Measurements from ENCODE around the gene TPSD1. TPM values are rescaled to one million over a fixed set of nuclear protein-coding genes. Genes with fewer than 3 reads are reported as not detected.
"Not testable (repeated sequence)": the region's sequence is repeated elsewhere in the genome, so short reads cannot be mapped to it uniquely, and the experiment has no call there.

Gene TPSD1
- total and polyA plus RNA-seq, 5 donors from 2014 or later = not detected

DNA sequence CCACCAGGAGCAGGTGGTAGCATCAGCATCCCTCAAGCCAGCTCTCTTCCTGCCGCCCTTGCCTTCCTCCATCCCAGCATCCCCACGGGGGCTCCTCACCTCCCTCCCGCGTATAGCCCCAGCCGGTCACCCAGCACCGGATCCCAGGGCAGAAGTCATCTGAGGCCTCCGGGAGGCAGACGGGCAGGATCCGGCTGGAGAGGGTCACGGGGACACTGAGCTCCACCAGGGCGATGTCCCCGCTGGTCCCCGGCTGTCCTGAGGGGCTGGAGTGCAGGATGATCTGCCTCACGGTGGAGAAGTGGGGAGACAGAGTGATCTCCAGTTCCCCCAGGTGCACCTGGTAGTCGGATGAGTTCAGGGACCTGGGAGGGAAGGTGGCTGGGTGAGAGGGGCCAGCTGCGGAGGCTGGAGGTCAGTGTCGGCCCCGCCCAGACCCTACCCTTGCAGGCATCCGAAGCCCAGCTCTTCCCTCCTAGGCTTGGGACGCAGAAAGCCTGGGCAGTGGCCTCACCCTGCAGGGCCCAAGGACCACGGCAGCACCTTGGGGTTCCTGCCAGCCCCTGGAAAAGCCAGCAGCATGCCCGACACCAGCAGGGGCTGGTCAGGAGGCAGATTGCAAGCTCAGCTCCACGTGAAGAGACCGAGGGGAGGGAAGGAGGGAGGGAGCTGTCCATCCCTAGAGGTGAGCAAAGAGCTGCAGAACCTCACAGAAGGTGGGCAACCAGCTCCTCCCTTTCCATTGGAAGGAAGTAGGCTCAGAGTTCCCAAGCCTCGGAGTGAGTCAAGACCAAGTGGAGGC, 33.1 kb upstream of the TPSD1 start:
- no peaks in the 10 kb centered on the region for H3K36me3 ChIP-seq (ENCODE audit: control insufficient read depth, insufficient read depth, low read length)
- no peak overlapping the region for H3K27ac ChIP-seq (ENCODE audit: insufficient read depth, low read length, poor library complexity, severe bottlenecking)
- no peak overlapping the region for H3K4me3 ChIP-seq (ENCODE audit: low read depth, low read length)
- no peaks in the 10 kb centered on the region for H3K9me3 ChIP-seq (ENCODE audit: control insufficient read depth in 2 of 2, low read length in 2 of 2)
- H3K27me3 ChIP-seq (ENCODE audit: control insufficient read depth, insufficient read depth, low read length) = no peaks in the 10 kb centered on the region
- no peaks in the 10 kb centered on the region for H3K4me1 ChIP-seq (ENCODE audit: control insufficient read depth, insufficient read depth, low read length, poor library complexity, severe bottlenecking)
- Mint-ChIP-seq H3K9me3 (no peaks in the 10 kb centered on the region), H3K4me1 (no peaks in the 10 kb centered on the region), H3K27ac (no peak overlapping the region), H3K36me3 (no peaks in the 10 kb centered on the region), H3K27me3 (no peaks in the 10 kb centered on the region), H3K4me3 (no peak overlapping the region)
- no peak for DNase-seq
- no peak for ATAC-seq (ENCODE audit: low read depth in 2 of 2)

GRCh38 chr16:1223355-1224214, 32.3 kb upstream of the TPSD1 start:
- H3K4me1 ChIP-seq (ENCODE audit: control insufficient read depth, insufficient read depth, low read length, poor library complexity, severe bottlenecking) = no peaks in the 10 kb centered on the region
- Mint-ChIP-seq H3K27me3 (no peaks in the 10 kb centered on the region), H3K4me1 (no peaks in the 10 kb centered on the region), H3K4me3 (no peak overlapping the region), H3K27ac (no peak overlapping the region), H3K36me3 (no peaks in the 10 kb centered on the region), H3K9me3 (no peaks in the 10 kb centered on the region)
- H3K27ac ChIP-seq (ENCODE audit: insufficient read depth, low read length, poor library complexity, severe bottlenecking) = no peak overlapping the region
- DNase-seq (no peak), ATAC-seq (ENCODE audit: low read depth in 2 of 2) (no peak)
- H3K27me3 ChIP-seq (ENCODE audit: control insufficient read depth, insufficient read depth, low read length) = no peaks in the 10 kb centered on the region
- no peaks in the 10 kb centered on the region for H3K36me3 ChIP-seq (ENCODE audit: control insufficient read depth, insufficient read depth, low read length)
- H3K4me3 ChIP-seq (ENCODE audit: low read depth, low read length) = no peak overlapping the region
- no peaks in the 10 kb centered on the region for H3K9me3 ChIP-seq (ENCODE audit: control insufficient read depth in 2 of 2, low read length in 2 of 2)

DNA sequence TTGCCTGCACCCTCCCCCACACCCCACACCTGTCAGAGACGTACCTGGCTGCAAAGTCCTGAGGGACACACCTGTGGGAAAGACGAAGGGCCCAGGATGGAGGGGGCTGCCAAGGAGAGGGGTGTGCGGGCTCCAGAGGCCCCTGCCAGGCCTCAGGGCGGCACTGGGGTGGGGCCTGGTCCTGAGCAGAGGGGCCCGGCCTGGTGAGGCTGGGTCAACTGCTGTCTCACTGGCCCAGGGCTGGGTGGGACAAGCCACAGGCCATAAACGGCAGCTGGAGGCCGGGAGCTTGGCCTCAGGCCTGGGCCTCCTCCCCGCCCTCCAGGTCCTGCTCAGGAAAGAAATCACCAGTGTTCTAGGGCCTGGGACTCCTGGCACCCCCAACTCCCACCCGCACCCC, 31.3 kb upstream of the TPSD1 start:
- Histone ChIP-seq H3K4me3 (ENCODE audit: low read depth, low read length) (no peak overlapping the region), H3K36me3 (ENCODE audit: control insufficient read depth, insufficient read depth, low read length) (no peaks in the 10 kb centered on the region), H3K9me3 (ENCODE audit: control insufficient read depth in 2 of 2, low read length in 2 of 2) (no peaks in the 10 kb centered on the region), H3K4me1 (ENCODE audit: control insufficient read depth, insufficient read depth, low read length, poor library complexity, severe bottlenecking) (no peaks in the 10 kb centered on the region), H3K27me3 (ENCODE audit: control insufficient read depth, insufficient read depth, low read length) (no peaks in the 10 kb centered on the region), H3K27ac (ENCODE audit: insufficient read depth, low read length, poor library complexity, severe bottlenecking) (no peak overlapping the region)
- no peak overlapping the region for H3K4me3 Mint-ChIP-seq
- H3K4me1 Mint-ChIP-seq = no peaks in the 10 kb centered on the region
- H3K27ac Mint-ChIP-seq = no peak overlapping the region
- H3K27me3 Mint-ChIP-seq = no peaks in the 10 kb centered on the region
- H3K36me3 Mint-ChIP-seq = no peaks in the 10 kb centered on the region
- no peak for DNase-seq
- no peaks in the 10 kb centered on the region for H3K9me3 Mint-ChIP-seq
- no peak for ATAC-seq (ENCODE audit: low read depth in 2 of 2)

DNA sequence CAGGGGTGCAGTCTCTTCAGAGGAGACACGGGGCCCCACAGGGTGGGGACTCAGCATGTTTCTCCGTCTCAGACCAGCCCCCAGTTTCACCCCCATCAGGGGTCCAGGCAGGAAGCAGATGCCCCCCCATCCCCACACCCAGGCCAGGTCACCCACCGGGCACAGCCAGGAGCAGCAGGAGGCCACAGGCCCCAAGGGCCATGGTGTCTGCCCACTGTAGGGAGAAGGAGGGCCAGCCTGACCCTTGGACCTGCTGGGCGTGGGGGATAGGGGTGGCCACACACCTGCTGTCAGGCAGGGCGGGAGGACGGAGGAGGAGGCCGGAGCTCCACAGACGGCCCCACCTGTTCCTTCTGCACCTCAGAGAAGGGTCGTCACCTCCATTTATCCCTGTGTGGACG, 30.8 kb upstream of the TPSD1 start, which contains the start of gene TPSG1:
TSS of gene TPSG1 (minus strand) at position 218 of the 401 bp plus-strand sequence. CDS start at position 202, 16 bp downstream.
- Histone ChIP-seq H3K4me1 (ENCODE audit: control insufficient read depth, insufficient read depth, low read length, poor library complexity, severe bottlenecking) (no peaks in the 10 kb centered on the region), H3K27ac (ENCODE audit: insufficient read depth, low read length, poor library complexity, severe bottlenecking) (no peak within 1 kb of the TSS), H3K4me3 (ENCODE audit: low read depth, low read length) (no peak within 1 kb of the TSS), H3K36me3 (ENCODE audit: control insufficient read depth, insufficient read depth, low read length) (no peaks in the 10 kb centered on the region), H3K27me3 (ENCODE audit: control insufficient read depth, insufficient read depth, low read length) (no peaks in the 10 kb centered on the region), H3K9me3 (ENCODE audit: control insufficient read depth in 2 of 2, low read length in 2 of 2) (no peaks in the 10 kb centered on the region)
- no peak within 1 kb of the TSS for H3K4me3 Mint-ChIP-seq
- H3K36me3 Mint-ChIP-seq = no peaks in the 10 kb centered on the region
- DNase-seq = no peak
- H3K4me1 Mint-ChIP-seq = no peaks in the 10 kb centered on the region
- no peak within 1 kb of the TSS for H3K27ac Mint-ChIP-seq
- no peaks in the 10 kb centered on the region for H3K9me3 Mint-ChIP-seq
- ATAC-seq (ENCODE audit: low read depth in 2 of 2) = no peak
- H3K27me3 Mint-ChIP-seq = no peaks in the 10 kb centered on the region

GRCh38 chr16:1225728-1226311, 30.0 kb upstream of the TPSD1 start:
- H3K4me3 ChIP-seq (ENCODE audit: low read depth, low read length); DNase-seq; ATAC-seq (ENCODE audit: low read depth in 2 of 2); H3K36me3 ChIP-seq (ENCODE audit: control insufficient read depth, insufficient read depth, low read length); H3K27ac ChIP-seq (ENCODE audit: insufficient read depth, low read length, poor library complexity, severe bottlenecking); H3K27me3 Mint-ChIP-seq; H3K9me3 ChIP-seq (ENCODE audit: control insufficient read depth in 2 of 2, low read length in 2 of 2); H3K9me3 Mint-ChIP-seq; H3K27ac Mint-ChIP-seq; H3K4me3 Mint-ChIP-seq; H3K4me1 Mint-ChIP-seq; H3K4me1 ChIP-seq (ENCODE audit: control insufficient read depth, insufficient read depth, low read length, poor library complexity, severe bottlenecking); H3K27me3 ChIP-seq (ENCODE audit: control insufficient read depth, insufficient read depth, low read length); H3K36me3 Mint-ChIP-seq: not testable (repeated sequence)

GRCh38 chr16:1226692-1227091, 29.2 kb upstream of the TPSD1 start:
- not testable (repeated sequence) for H3K4me3 ChIP-seq (ENCODE audit: low read depth, low read length); H3K27me3 ChIP-seq (ENCODE audit: control insufficient read depth, insufficient read depth, low read length); H3K4me1 Mint-ChIP-seq; H3K9me3 ChIP-seq (ENCODE audit: control insufficient read depth in 2 of 2, low read length in 2 of 2); H3K36me3 ChIP-seq (ENCODE audit: control insufficient read depth, insufficient read depth, low read length); H3K27me3 Mint-ChIP-seq; H3K36me3 Mint-ChIP-seq; H3K9me3 Mint-ChIP-seq; H3K27ac Mint-ChIP-seq; H3K4me3 Mint-ChIP-seq; H3K27ac ChIP-seq (ENCODE audit: insufficient read depth, low read length, poor library complexity, severe bottlenecking); ATAC-seq (ENCODE audit: low read depth in 2 of 2); H3K4me1 ChIP-seq (ENCODE audit: control insufficient read depth, insufficient read depth, low read length, poor library complexity, severe bottlenecking); DNase-seq

GRCh38 chr16:1228227-1228626, 27.6 kb upstream of the TPSD1 start:
- H3K4me1 Mint-ChIP-seq; H3K9me3 Mint-ChIP-seq; H3K4me1 ChIP-seq (ENCODE audit: control insufficient read depth, insufficient read depth, low read length, poor library complexity, severe bottlenecking); H3K4me3 Mint-ChIP-seq; H3K9me3 ChIP-seq (ENCODE audit: control insufficient read depth in 2 of 2, low read length in 2 of 2); H3K27ac Mint-ChIP-seq; H3K36me3 Mint-ChIP-seq; H3K27ac ChIP-seq (ENCODE audit: insufficient read depth, low read length, poor library complexity, severe bottlenecking); H3K4me3 ChIP-seq (ENCODE audit: low read depth, low read length); H3K36me3 ChIP-seq (ENCODE audit: control insufficient read depth, insufficient read depth, low read length); ATAC-seq (ENCODE audit: low read depth in 2 of 2); H3K27me3 ChIP-seq (ENCODE audit: control insufficient read depth, insufficient read depth, low read length); H3K27me3 Mint-ChIP-seq; DNase-seq: not testable (repeated sequence)
